Measurements from ENCODE around the gene FABP3. TPM values are rescaled to one million over a fixed set of nuclear protein-coding genes. Genes with fewer than 3 reads are reported as not detected.

FABP3 gene
- total and polyA plus RNA-seq, 2 of the 8 experiments (the other 6 are each of a cell fraction or from before 2014, with no cell fraction given): 34.8 to 43.9 TPM

DNA sequence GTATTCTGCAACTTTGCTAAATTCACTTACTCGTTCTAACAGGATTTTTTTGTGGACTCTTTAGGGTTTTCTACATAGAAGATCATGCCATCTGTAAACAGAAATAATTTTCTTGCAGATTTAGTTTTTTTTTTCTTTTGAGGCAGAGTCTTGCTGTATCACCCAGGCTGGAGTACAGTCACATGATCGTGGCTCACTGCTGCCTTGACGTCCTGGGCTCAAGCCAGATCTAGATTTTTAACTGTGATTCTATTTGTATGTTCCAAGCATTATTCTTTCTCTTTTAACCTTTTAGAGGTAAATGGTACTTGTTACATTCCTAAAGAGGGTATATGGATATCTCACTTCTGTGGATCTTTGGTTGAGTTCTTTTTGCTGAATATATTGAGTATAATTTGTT is 18.6 kb downstream of the FABP3 start:
- H3K56ac ChIP-seq (replicated peaks; ENCODE audit: insufficient read length, low read depth, low read length): no peak overlapping the region
- TF ChIP-seq SP4 (IDR thresholded peaks at IDR 0.05; ENCODE audit: low read length): no peak
- TF ChIP-seq RXRA (IDR thresholded peaks at IDR 0.05; ENCODE audit: insufficient read depth, low read depth, low read length): no peak
- no peak for TF ChIP-seq ZNF274 (IDR thresholded peaks at IDR 0.05; ENCODE audit: borderline replicate concordance, extremely low read depth, low read length)
- TF ChIP-seq RNF2 (IDR thresholded peaks at IDR 0.05; ENCODE audit: borderline replicate concordance, low read depth, low read length, missing control alignments, poor library complexity, severe bottlenecking): no peak
- TF ChIP-seq GABPA (IDR thresholded peaks at IDR 0.05; ENCODE audit: borderline replicate concordance, insufficient read depth, low read length): no peak
- no peak for TF ChIP-seq TAF7 (optimal IDR thresholded peaks at IDR 0.05; ENCODE audit: borderline replicate concordance, low read depth, low read length)
- no peak for TF ChIP-seq BACH1 (IDR thresholded peaks at IDR 0.05; ENCODE audit: low read length)
- no peak for TF ChIP-seq KDM1A (IDR thresholded peaks at IDR 0.05; ENCODE audit: borderline replicate concordance, low read length)
- TF ChIP-seq CEBPB (IDR thresholded peaks at IDR 0.05; ENCODE audit: low read depth, low read length): no peak
- no peak for TF ChIP-seq TBP (IDR thresholded peaks at IDR 0.05; ENCODE audit: low read depth, low read length)
- TF ChIP-seq FOSL1 (IDR thresholded peaks at IDR 0.05; ENCODE audit: insufficient read depth, low read depth, low read length): no peak
- no peak for TF ChIP-seq HDAC6 (IDR thresholded peaks at IDR 0.05; ENCODE audit: low read depth, low read length)
- no peak for TF ChIP-seq YY1 (IDR thresholded peaks at IDR 0.05; ENCODE audit: low read depth, low read length)
- TF ChIP-seq KDM4A (IDR thresholded peaks at IDR 0.05; ENCODE audit: low read depth, low read length, severe bottlenecking): no peak
- TF ChIP-seq POU5F1 (IDR thresholded peaks at IDR 0.05; ENCODE audit: low read depth, low read length): no peak

More for the DNA sequence above, 18.6 kb downstream of the FABP3 start:
- ChIA-PET POLR2A (ENCODE audit: partially characterized antibody) (interaction anchor here (1.2 to 1.4 kb wide), 2 partner anchors 13 to 15 kb away, joined by 3 to 4 read pairs; no protein-coding TSS in a partner anchor), CTCF (ENCODE audit: partially characterized antibody) (no interaction called here)
- no peaks in the 10 kb centered on the region for H3K23me2 ChIP-seq (ENCODE audit: low read depth, low read length)
- no peak overlapping the region for H2BK120ac ChIP-seq (replicated peaks; ENCODE audit: low read depth, low read length)
- H2BK15ac ChIP-seq (ENCODE audit: low read length): no peak overlapping the region
- H3K79me2 ChIP-seq (ENCODE audit: control insufficient read depth in 1 of 2, insufficient read depth in 2 of 2, low read length in 2 of 2): no peaks in the 10 kb centered on the region
- FAIRE-seq (no peak), DNase-seq (ENCODE audit: low read depth in 1 of 2, low spot score in 2 of 2) (no peak)
- peaks cover 0 to 28% (median 9%) of the 10 kb centered on the region in 4 experiments; a peak in 5 of 8 replicates for H3K36me3 ChIP-seq (ENCODE audit: control insufficient read depth in 2 of 4, insufficient read depth in 4 of 4, low read length in 3 of 4)
- no peak overlapping the region for H3K18ac ChIP-seq (ENCODE audit: extremely low read depth, low read length)
- no peak overlapping the region for H3K27ac ChIP-seq (ENCODE audit: low read depth, low read length)
- H4K20me1 ChIP-seq (replicated peaks in 1 of 2; ENCODE audit: control insufficient read depth in 1 of 2, insufficient read depth in 2 of 2, low read length in 2 of 2): no peaks in the 10 kb centered on the region
- no peaks in the 10 kb centered on the region for H3K9me3 ChIP-seq (ENCODE audit: insufficient read depth in 2 of 2, low read depth in 1 of 2, low read length in 1 of 2)
- 87% methylated on average over 3 of the region's 3 CpGs; no CpG with 5 or more reads in 1 of the 2 experiments for WGBS, 2 experiments (ENCODE audit: extremely low coverage in 1 of 2, insufficient coverage in 1 of 2, insufficient read length in 1 of 2, insufficient replicate concordance in 2 of 2, low coverage in 1 of 2, low lambda C conversion rate in 2 of 2, missing lambda C conversion rate in 1 of 2)
- no peak overlapping the region for H3K14ac ChIP-seq (ENCODE audit: insufficient read length)
- no peak overlapping the region for H4K5ac ChIP-seq (ENCODE audit: insufficient read length, low read depth, low read length)
- H3K27me3 ChIP-seq (replicated peaks in 1 of 4; ENCODE audit: control insufficient read depth in 3 of 4, extremely low read depth in 1 of 4, insufficient read depth in 3 of 4, low read length in 3 of 4): no peaks in the 10 kb centered on the region
- H3K4me2 ChIP-seq (ENCODE audit: insufficient read depth in 1 of 2, low read depth in 2 of 2, low read length in 2 of 2): no peak overlapping the region
- no peak overlapping the region for H4K91ac ChIP-seq (replicated peaks; ENCODE audit: insufficient read length, low read length)
- H2AFZ ChIP-seq (ENCODE audit: low read length): no peak overlapping the region
- H2BK5ac ChIP-seq (ENCODE audit: low read depth, low read length): no peak overlapping the region
- H2BK12ac ChIP-seq (ENCODE audit: low read depth, low read length): no peak overlapping the region
- H3K9ac ChIP-seq (replicated peaks in 1 of 4; ENCODE audit: extremely low read depth in 1 of 4, low read depth in 3 of 4, low read length in 3 of 4): no peak overlapping the region
- no peak overlapping the region for H3K4ac ChIP-seq (replicated peaks; ENCODE audit: insufficient read length, low read depth, low read length)
- H2BK20ac ChIP-seq (ENCODE audit: low read length): no peak overlapping the region
- H3K4me1 ChIP-seq (replicated peaks in 1 of 4; ENCODE audit: control insufficient read depth in 3 of 4, insufficient read depth in 4 of 4, low read length in 3 of 4): no peaks in the 10 kb centered on the region
- H3K23ac ChIP-seq (ENCODE audit: insufficient read length): no peak overlapping the region
- H3K4me3 ChIP-seq (ENCODE audit: extremely low read depth in 1 of 4, insufficient read depth in 2 of 4, low read depth in 3 of 4, low read length in 4 of 4): no peak overlapping the region
- H3K79me1 ChIP-seq (ENCODE audit: low read depth, low read length): no peaks in the 10 kb centered on the region
- no peak overlapping the region for H2AK5ac ChIP-seq (ENCODE audit: low read depth, low read length)
- no peak overlapping the region for H4K8ac ChIP-seq (ENCODE audit: extremely low read depth, insufficient read depth, low read length)

All from H1 (cell line).